K562 (cell line): Measurements from ENCODE around the gene CMTM4. TPM values are rescaled to one million over a fixed set of nuclear protein-coding genes. Genes with fewer than 3 reads are reported as not detected.

Experiments
- FOXJ2 ChIP-seq: fragments of 200-800 bp; sonication (Bioruptor generic); IDR thresholded peaks from 2 replicates; pipeline ENCODE4 v1.6.1; 2016; ENCODE audit warnings: missing genetic modification characterization, missing compliant biosample characterization
- KDM2B ChIP-seq: fragments of 250-450 bp; sonication (Bioruptor Pico); IDR thresholded peaks from 2 replicates; pipeline ENCODE4 v1.8.0; 2021; ENCODE audit warnings: mild to moderate bottlenecking, moderate library complexity
- MTF1 ChIP-seq: fragments of 250-450 bp; sonication (Bioruptor Pico); IDR thresholded peaks from 2 replicates; pipeline ENCODE4 v1.9.0; 2021; ENCODE audit warnings: moderate library complexity, mild to moderate bottlenecking, inconsistent platforms, borderline replicate concordance
- NONO ChIP-seq, 2 experiments: fragments of 200-400 bp in 1 of 2; fragments of 450-650 bp in 1 of 2; formaldehyde crosslinking in 1 of 2; IDR thresholded peaks; 2 replicates each; pipeline ENCODE4 v1.6.1; 2017; ENCODE audit warnings: low read depth in 2 of 2, mild to moderate bottlenecking in 2 of 2, moderate library complexity in 2 of 2, low read length in 1 of 2
- PURB ChIP-seq: sonication (generic); formaldehyde crosslinking; IDR thresholded peaks from 2 replicates; pipeline ENCODE4 v1.9.0; 2021; ENCODE audit warnings: low read depth, mild to moderate bottlenecking, missing genetic modification reagents
- RNF2 ChIP-seq: sonication (generic); IDR thresholded peaks from 2 replicates; pipeline ENCODE4 v1.6.1; 2016
- ZNF3 ChIP-seq: fragments of 250-450 bp; sonication (Bioruptor Pico); IDR thresholded peaks from 2 replicates; pipeline ENCODE4 v1.5.0; 2021; ENCODE audit warnings: mild to moderate bottlenecking, moderate library complexity
- polyA plus RNA-seq, 8 experiments: library from polyadenylated mRNA; depleted of rRNA in 4 of 8; stranded (reverse) in 5 of 8; unstranded in 3 of 8; fragments of >200 nt; fragmentation: Nextera tagmentation in 2 of 8; fragmentation: Illumina TruSeq in 1 of 8; extraction: Ambion mirVana in 2 of 8; extraction: Trizol in 1 of 8; gene quantifications; 2 replicates each; pipeline versions ENCODE4 v1.2.1 to v1.2.3, GENCODE V29; 2011 to 2014; ENCODE audit warnings: inconsistent platforms in 1 of 8, missing spikeins in 1 of 8
- total RNA-seq, 7 experiments: library from RNA; depleted of rRNA in 6 of 7; stranded (reverse); fragments of >200 nt in 6 of 7; fragmentation: Illumina TruSeq in 2 of 7; extraction: Trizol in 2 of 7; gene quantifications; 2 replicates each; pipeline versions ENCODE4 v1.2.1 to v1.2.3, GENCODE V29; 2011 to 2021; ENCODE audit warnings: low replicate concordance in 1 of 7
- TF ChIP-seq, protein P1 (sequence below), 3 experiments: fragments of 200-800 bp in 1 of 3; sonication (Bioruptor generic) in 1 of 3; sonication (generic) in 1 of 3; formaldehyde crosslinking in 1 of 3; IDR thresholded peaks; 2 replicates each; pipeline versions ENCODE4 v1.6.1 to v1.8.0; 2016 to 2022; ENCODE audit warnings: mild to moderate bottlenecking in 2 of 3, missing compliant biosample characterization in 2 of 3, missing genetic modification characterization in 2 of 3, missing genetic modification reagents in 1 of 3
- TF ChIP-seq, protein P2 (sequence below): sonication (generic); formaldehyde crosslinking; IDR thresholded peaks from 2 replicates; pipeline ENCODE4 v1.8.1; 2023; ENCODE audit warnings: mild to moderate bottlenecking, missing genetic modification reagents
- TF ChIP-seq, protein P3 (sequence below), 2 experiments: IDR thresholded peaks; 2 replicates each; pipeline ENCODE4 v1.6.1; 2011; ENCODE audit warnings: borderline replicate concordance in 1 of 2, control low read depth in 1 of 2, low read depth in 1 of 2, low read length in 1 of 2, mild to moderate bottlenecking in 1 of 2, mixed read lengths in 1 of 2, moderate library complexity in 1 of 2; ENCODE audit not compliant: insufficient read depth in 1 of 2, insufficient read length in 1 of 2, poor library complexity in 1 of 2, severe bottlenecking in 1 of 2; ENCODE audit errors: extremely low read depth in 1 of 2
- TF ChIP-seq, protein P4 (sequence below): fragments of 250-450 bp; sonication (Bioruptor Pico); IDR thresholded peaks from 2 replicates; pipeline ENCODE4 v1.8.0; 2022; ENCODE audit warnings: moderate library complexity, mild to moderate bottlenecking, inconsistent platforms
- TF ChIP-seq, protein P5 (sequence below): IDR thresholded peaks from 2 replicates; pipeline ENCODE4 v1.6.1; 2014; ENCODE audit warnings: antibody characterized with exemption
- TF ChIP-seq, protein P6 (sequence below): fragments of 250-450 bp; sonication (Bioruptor Pico); IDR thresholded peaks from 2 replicates; pipeline ENCODE4 v1.8.0; 2022; ENCODE audit warnings: inconsistent platforms

The CMTM4 gene
- total and polyA plus RNA-seq, 9 of the 15 experiments (the other 6 are each of a cell fraction or from before 2014, with no cell fraction given), result 2.0 to 21.3 (median 12.5) TPM

DNA sequence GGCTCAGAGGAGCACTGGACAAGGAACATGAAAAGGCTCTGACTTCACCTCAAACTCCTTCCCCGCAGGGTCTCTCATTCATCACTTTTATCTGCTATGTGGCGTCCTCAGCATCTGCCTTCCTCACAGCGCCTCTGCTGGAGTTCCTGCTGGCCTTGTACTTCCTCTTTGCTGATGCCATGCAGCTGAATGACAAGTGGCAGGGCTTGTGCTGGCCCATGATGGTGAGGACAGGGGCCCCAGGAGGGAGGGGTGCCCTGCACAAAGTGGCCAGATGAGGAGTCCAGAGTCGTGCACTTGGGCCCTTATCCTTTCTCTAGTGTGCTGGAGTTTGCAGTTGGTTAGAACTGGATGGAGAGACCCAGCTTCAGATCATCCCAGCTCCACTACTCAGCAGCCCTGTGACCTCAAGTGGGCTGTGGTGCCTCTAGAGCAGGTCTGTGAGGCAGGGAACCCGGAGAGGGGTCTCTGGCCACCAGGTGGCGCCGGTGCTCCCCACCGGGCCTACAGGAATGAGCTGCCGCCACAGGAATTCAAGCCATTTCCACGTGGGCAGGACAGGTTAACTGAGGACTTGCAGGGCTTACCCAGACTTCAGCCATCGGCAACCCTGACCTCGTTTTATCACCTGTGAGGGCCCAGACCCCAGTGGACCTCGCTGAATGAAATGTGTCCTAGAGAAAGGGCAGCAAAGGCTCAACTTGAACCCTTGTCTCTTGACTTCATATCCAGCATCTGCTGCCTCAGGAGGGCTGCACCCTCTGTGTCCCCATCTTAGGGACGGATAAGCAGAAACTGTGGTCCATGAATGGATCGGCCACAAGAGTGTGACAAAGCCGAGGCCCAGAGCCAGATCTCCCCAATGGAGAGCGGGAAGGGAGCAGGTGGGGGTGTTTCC, 88.1 kb downstream of the CMTM4 start (continued):
- TF ChIP-seq, protein P1, sequence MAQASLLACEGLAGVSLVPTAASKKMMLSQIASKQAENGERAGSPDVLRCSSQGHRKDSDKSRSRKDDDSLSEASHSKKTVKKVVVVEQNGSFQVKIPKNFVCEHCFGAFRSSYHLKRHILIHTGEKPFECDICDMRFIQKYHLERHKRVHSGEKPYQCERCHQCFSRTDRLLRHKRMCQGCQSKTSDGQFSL (CRISPR knock-in tag; IDR thresholded peaks at IDR 0.05), result no peak; the same call in 1 of the 2 replicates
- TF ChIP-seq, protein P1 (tag; IDR thresholded peaks at IDR 0.05), result no peak
- TF ChIP-seq, protein P2, sequence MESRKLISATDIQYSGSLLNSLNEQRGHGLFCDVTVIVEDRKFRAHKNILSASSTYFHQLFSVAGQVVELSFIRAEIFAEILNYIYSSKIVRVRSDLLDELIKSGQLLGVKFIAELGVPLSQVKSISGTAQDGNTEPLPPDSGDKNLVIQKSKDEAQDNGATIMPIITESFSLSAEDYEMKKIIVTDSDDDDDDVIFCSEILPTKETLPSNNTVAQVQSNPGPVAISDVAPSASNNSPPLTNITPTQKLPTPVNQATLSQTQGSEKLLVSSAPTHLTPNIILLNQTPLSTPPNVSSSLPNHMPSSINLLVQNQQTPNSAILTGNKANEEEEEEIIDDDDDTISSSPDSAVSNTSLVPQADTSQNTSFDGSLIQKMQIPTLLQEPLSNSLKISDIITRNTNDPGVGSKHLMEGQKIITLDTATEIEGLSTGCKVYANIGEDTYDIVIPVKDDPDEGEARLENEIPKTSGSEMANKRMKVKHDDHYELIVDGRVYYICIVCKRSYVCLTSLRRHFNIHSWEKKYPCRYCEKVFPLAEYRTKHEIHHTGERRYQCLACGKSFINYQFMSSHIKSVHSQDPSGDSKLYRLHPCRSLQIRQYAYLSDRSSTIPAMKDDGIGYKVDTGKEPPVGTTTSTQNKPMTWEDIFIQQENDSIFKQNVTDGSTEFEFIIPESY (CRISPR knock-in tag), result 0 out of 2 replicates have a peak, but pooled peaks have one; percentile 11
- TF ChIP-seq, protein P3, sequence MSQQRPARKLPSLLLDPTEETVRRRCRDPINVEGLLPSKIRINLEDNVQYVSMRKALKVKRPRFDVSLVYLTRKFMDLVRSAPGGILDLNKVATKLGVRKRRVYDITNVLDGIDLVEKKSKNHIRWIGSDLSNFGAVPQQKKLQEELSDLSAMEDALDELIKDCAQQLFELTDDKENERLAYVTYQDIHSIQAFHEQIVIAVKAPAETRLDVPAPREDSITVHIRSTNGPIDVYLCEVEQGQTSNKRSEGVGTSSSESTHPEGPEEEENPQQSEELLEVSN (IDR thresholded peaks at IDR 0.05; ENCODE audit: borderline replicate concordance in 1 of 2, extremely low read depth in 1 of 2, insufficient read depth in 1 of 2, insufficient read length in 1 of 2, low read depth in 1 of 2, low read length in 1 of 2, poor library complexity in 1 of 2, severe bottlenecking in 1 of 2), result peak; percentile 73 to 88
- TF ChIP-seq, protein P4, sequence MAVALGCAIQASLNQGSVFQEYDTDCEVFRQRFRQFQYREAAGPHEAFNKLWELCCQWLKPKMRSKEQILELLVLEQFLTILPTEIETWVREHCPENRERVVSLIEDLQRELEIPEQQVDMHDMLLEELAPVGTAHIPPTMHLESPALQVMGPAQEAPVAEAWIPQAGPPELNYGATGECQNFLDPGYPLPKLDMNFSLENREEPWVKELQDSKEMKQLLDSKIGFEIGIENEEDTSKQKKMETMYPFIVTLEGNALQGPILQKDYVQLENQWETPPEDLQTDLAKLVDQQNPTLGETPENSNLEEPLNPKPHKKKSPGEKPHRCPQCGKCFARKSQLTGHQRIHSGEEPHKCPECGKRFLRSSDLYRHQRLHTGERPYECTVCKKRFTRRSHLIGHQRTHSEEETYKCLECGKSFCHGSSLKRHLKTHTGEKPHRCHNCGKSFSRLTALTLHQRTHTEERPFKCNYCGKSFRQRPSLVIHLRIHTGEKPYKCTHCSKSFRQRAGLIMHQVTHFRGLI (CRISPR knock-in tag), result no peak
- TF ChIP-seq PURB (CRISPR knock-in tag) (no peak), MTF1 (CRISPR knock-in tag) (no peak), RNF2 (no peak), ZNF3 (CRISPR knock-in tag) (no peak), KDM2B (CRISPR knock-in tag) (no peak), NONO (IDR thresholded peaks at IDR 0.05; ENCODE audit: low read depth in 2 of 2, low read length in 1 of 2) (no peak), FOXJ2 (tag) (no peak)
- TF ChIP-seq, protein P5, sequence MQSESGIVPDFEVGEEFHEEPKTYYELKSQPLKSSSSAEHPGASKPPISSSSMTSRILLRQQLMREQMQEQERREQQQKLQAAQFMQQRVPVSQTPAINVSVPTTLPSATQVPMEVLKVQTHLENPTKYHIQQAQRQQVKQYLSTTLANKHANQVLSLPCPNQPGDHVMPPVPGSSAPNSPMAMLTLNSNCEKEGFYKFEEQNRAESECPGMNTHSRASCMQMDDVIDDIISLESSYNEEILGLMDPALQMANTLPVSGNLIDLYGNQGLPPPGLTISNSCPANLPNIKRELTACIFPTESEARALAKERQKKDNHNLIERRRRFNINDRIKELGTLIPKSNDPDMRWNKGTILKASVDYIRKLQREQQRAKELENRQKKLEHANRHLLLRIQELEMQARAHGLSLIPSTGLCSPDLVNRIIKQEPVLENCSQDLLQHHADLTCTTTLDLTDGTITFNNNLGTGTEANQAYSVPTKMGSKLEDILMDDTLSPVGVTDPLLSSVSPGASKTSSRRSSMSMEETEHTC, result no peak
- TF ChIP-seq, protein P6, sequence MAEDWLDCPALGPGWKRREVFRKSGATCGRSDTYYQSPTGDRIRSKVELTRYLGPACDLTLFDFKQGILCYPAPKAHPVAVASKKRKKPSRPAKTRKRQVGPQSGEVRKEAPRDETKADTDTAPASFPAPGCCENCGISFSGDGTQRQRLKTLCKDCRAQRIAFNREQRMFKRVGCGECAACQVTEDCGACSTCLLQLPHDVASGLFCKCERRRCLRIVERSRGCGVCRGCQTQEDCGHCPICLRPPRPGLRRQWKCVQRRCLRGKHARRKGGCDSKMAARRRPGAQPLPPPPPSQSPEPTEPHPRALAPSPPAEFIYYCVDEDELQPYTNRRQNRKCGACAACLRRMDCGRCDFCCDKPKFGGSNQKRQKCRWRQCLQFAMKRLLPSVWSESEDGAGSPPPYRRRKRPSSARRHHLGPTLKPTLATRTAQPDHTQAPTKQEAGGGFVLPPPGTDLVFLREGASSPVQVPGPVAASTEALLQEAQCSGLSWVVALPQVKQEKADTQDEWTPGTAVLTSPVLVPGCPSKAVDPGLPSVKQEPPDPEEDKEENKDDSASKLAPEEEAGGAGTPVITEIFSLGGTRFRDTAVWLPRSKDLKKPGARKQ (CRISPR knock-in tag), result no peak
